A549 (cell line): Measurements from ENCODE around the gene NOP53. TPM values are rescaled to one million over a fixed set of nuclear protein-coding genes. Genes with fewer than 3 reads are reported as not detected.

ENCODE experiments used
- BCL3 ChIP-seq: fragments of >200 bp; sonication (Bioruptor Twin); formaldehyde crosslinking; IDR thresholded peaks from 3 replicates; pipeline ENCODE4 v1.6.1; 2016
- CBX2 ChIP-seq: fragments of 200-600 bp; sonication (generic); IDR thresholded peaks from 2 replicates; pipeline ENCODE4 v1.6.1; 2016; ENCODE audit warnings: low read depth, mild to moderate bottlenecking, borderline replicate concordance
- CBX8 ChIP-seq: fragments of 200-600 bp; sonication (generic); IDR thresholded peaks from 2 replicates; pipeline ENCODE4 v1.6.1; 2016
- CHD4 ChIP-seq: fragments of 200-600 bp; sonication (generic); IDR thresholded peaks from 2 replicates; pipeline ENCODE4 v1.6.1; 2016; ENCODE audit warnings: antibody characterized with exemption, mild to moderate bottlenecking, borderline replicate concordance
- EHMT2 ChIP-seq: fragments of 200-600 bp; sonication (generic); IDR thresholded peaks from 2 replicates; pipeline ENCODE4 v1.6.1; 2016; ENCODE audit warnings: antibody characterized with exemption, low read depth, mild to moderate bottlenecking, moderate library complexity
- ELK1 ChIP-seq: fragments of 150-350 bp; IDR thresholded peaks from 2 replicates; pipeline ENCODE4 v1.6.1; 2014; ENCODE audit warnings: low read depth, mild to moderate bottlenecking, low read length
- EP300 ChIP-seq, 2 experiments: fragments of >200 bp; sonication (Bioruptor Twin); formaldehyde crosslinking; IDR thresholded peaks; 2 replicates in 1 of 2; 3 replicates in 1 of 2; pipeline ENCODE4 v1.6.1; 2016 to 2017
- FOSB ChIP-seq: fragments of 250-450 bp; sonication (Bioruptor Pico); IDR thresholded peaks from 2 replicates; pipeline ENCODE4 v1.5.0; 2020; ENCODE audit warnings: mild to moderate bottlenecking, moderate library complexity
- HDAC2 ChIP-seq: fragments of 200-600 bp; sonication (generic); IDR thresholded peaks from 2 replicates; pipeline ENCODE4 v1.6.1; 2016
- HES2 ChIP-seq: fragments of >200 bp; sonication (Bioruptor Twin); formaldehyde crosslinking; IDR thresholded peaks from 2 replicates; pipeline ENCODE4 v1.6.1; 2016
- HOXA7 ChIP-seq: fragments of 250-450 bp; sonication (Bioruptor Pico); IDR thresholded peaks from 2 replicates; pipeline ENCODE4 v1.5.0; 2020; ENCODE audit warnings: mild to moderate bottlenecking, moderate library complexity
- HOXB13 ChIP-seq: fragments of 250-450 bp; sonication (Bioruptor Pico); IDR thresholded peaks from 2 replicates; pipeline ENCODE4 v1.5.0; 2020; ENCODE audit warnings: low read depth, mild to moderate bottlenecking, moderate library complexity
- HOXB5 ChIP-seq: fragments of 250-450 bp; sonication (Bioruptor Pico); IDR thresholded peaks from 2 replicates; pipeline ENCODE4 v1.5.0; 2020; ENCODE audit warnings: mild to moderate bottlenecking, moderate library complexity
- JUN ChIP-seq, 2 experiments: fragments of >200 bp; sonication (Bioruptor Twin); formaldehyde crosslinking; IDR thresholded peaks; 2 replicates in 1 of 2; 3 replicates in 1 of 2; pipeline ENCODE4 v1.6.1; 2016 to 2017
- MAFK ChIP-seq: fragments of 450-650 bp; IDR thresholded peaks from 2 replicates; pipeline ENCODE4 v1.6.1; 2014; ENCODE audit not compliant: partially characterized antibody
- MAX ChIP-seq: IDR thresholded peaks from 2 replicates; pipeline ENCODE4 v1.6.1; 2012
- NPAS2 ChIP-seq: fragments of 250-450 bp; sonication (Bioruptor Pico); IDR thresholded peaks from 2 replicates; pipeline ENCODE4 v1.8.0; 2022; ENCODE audit warnings: mild to moderate bottlenecking, moderate library complexity, borderline replicate concordance
- NR3C1 ChIP-seq: fragments of >200 bp; sonication (Bioruptor Twin); formaldehyde crosslinking; IDR thresholded peaks from 3 replicates; pipeline ENCODE4 v1.6.1; 2017
- PBX3 ChIP-seq: IDR thresholded peaks from 2 replicates; pipeline ENCODE4 v1.6.1; 2012
- POLR2AphosphoS2 ChIP-seq: conservative IDR thresholded peaks from 2 replicates; pipeline ENCODE4 v1.6.1; 2012; ENCODE audit warnings: low read length, improper control_type of control experiment, inconsistent platforms
- RARB ChIP-seq: fragments of 250-450 bp; sonication (Bioruptor Pico); IDR thresholded peaks from 2 replicates; pipeline ENCODE4 v1.8.0; 2021; ENCODE audit warnings: mild to moderate bottlenecking, moderate library complexity
- RCOR1 ChIP-seq: fragments of 150-350 bp; IDR thresholded peaks from 2 replicates; pipeline ENCODE4 v1.6.1; 2014; ENCODE audit warnings: antibody characterized with exemption, low read length, low read depth
- SMC3 ChIP-seq: fragments of >200 bp; sonication (Bioruptor Twin); formaldehyde crosslinking; IDR thresholded peaks from 3 replicates; pipeline ENCODE4 v1.6.1; 2018; ENCODE audit warnings: inconsistent platforms
- SREBF2 ChIP-seq: fragments of 450-650 bp; IDR thresholded peaks from 2 replicates; pipeline ENCODE4 v1.6.1; 2014; ENCODE audit warnings: mild to moderate bottlenecking, moderate library complexity
- TFCP2L1 ChIP-seq: fragments of 250-450 bp; sonication (Bioruptor Pico); IDR thresholded peaks from 2 replicates; pipeline ENCODE4 v1.5.0; 2021; ENCODE audit warnings: mild to moderate bottlenecking
- USF2 ChIP-seq: fragments of 450-650 bp; IDR thresholded peaks from 2 replicates; pipeline ENCODE4 v1.6.1; 2014; ENCODE audit warnings: antibody characterized with exemption
- ZFP36 ChIP-seq: fragments of 450-650 bp; IDR thresholded peaks from 2 replicates; pipeline ENCODE4 v1.6.1; 2014; ENCODE audit warnings: borderline replicate concordance; ENCODE audit not compliant: partially characterized antibody
- polyA plus RNA-seq, 4 experiments: library from polyadenylated mRNA; depleted of rRNA in 3 of 4; stranded (reverse); fragments of >200 nt; fragmentation: RNase III in 1 of 4; extraction: RNeasy Plus Mini Kit Qiagen cat#74134 plus additional on column Dnase treatment in 1 of 4; gene quantifications; 2 replicates in 3 of 4; 3 replicates in 1 of 4; pipeline ENCODE4 v1.2.3, GENCODE V29; 2011 to 2017

The NOP53 gene
- polyA plus RNA-seq, 2 of the 4 experiments (the other 2 are of a cell fraction), result 135 to 182 TPM

GRCh38 chr19:47745010-47745901, at the start of gene NOP53 (continued):
- TF ChIP-seq MAX (peak; percentile 81), RARB (CRISPR knock-in tag) (peak; percentile 90), BCL3 (peak; percentile 96; the same call in 2 of the 3 replicates), HDAC2 (no peak), NPAS2 (CRISPR knock-in tag) (no peak), CHD4 (0 out of 2 replicates have a peak, but pooled peaks have one; percentile 23), PBX3 (peak; percentile 77; the same call in 1 of the 2 replicates), JUN (IDR thresholded peaks at IDR 0.05) (peak; percentile 94 to 98), NR3C1 (no peak), ZFP36 (no peak), CBX8 (no peak), SREBF2 (no peak), USF2 (no peak), EP300 (IDR thresholded peaks at IDR 0.05) (no peak), EHMT2 (peak; percentile 99), TFCP2L1 (CRISPR knock-in tag) (peak; percentile 84), HOXB5 (CRISPR knock-in tag) (peak; percentile 97), CBX2 (no peak), FOSB (CRISPR knock-in tag) (peak; percentile 95), ELK1 (no peak), MAFK (no peak), HES2 (no peak), HOXA7 (CRISPR knock-in tag) (peak; percentile 95), RCOR1 (no peak), HOXB13 (CRISPR knock-in tag) (peak; percentile 96), SMC3 (no peak), POLR2AphosphoS2 (peak; percentile 87)
